ENCODE measurements around the gene BANK1.

BANK1 gene

GRCh38 chr4:101818362-101818761, 27.8 kb downstream of the BANK1 start:
- DNase-seq = no peak

DNA sequence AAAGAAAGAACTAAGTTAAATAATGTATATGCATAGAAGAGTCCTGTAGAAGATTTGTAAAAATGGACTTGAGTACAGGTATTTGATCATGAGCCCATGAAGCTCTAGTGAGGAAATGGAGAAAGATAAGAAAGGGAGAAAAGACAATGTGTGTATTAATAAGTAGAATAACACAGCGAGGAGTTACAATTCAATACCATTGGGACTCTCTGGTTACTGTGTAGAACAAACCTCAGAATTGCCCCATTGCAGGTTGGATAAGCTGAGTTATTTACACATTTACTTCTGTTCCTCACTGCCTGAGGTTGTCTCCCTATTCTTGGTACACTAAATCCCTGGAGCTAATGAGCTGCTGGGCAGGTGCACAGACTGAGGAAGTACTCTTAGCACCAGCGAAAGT, 33.3 kb downstream of the BANK1 start:
- DNase-seq = no peak

DNA sequence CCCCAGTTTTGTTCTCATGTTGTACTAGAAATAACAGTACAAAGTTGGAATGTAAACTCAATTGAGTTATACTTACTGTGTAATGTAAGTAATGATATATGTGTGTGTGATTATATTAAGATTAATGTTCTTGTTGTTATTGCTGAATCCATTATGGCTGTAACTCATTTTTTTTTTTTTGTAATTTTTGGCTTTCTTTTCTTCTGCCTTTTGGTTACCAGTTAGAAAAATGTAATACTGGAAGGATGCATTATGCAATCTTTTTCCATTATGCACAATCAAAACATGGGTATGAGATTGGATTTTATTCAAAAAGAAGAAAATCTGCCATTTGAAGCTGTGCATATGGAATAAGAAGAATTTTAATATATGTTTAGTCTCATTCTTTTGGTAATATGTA, 34.0 kb downstream of the BANK1 start:
- DNase-seq = no peak

GRCh38 chr4:101825953-101826352, 35.4 kb downstream of the BANK1 start:
- no peak for DNase-seq

DNA sequence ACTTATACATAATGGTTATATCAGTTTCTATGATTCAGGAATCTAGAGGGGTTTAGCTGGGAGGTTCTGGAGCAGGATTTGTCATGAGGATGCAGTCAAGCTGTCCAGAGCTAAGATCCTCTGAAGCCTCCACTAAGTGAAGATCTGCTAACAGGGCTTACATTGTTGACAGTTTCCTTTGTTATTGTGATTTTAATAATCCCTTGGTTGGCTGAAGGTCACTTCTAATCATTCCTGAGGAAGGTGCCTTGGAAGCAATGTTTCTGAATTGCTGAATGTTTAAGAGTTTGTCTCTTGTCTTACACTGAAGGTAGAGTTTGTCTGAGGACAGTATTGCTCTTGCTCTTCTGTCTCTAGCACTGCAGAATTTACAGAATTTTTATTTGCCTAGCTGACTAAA, 41.3 kb downstream of the BANK1 start:
- DNase-seq = no peak

GRCh38 chr4:101833480-101833879, 43.0 kb downstream of the BANK1 start:
- no peak for DNase-seq

GRCh38 chr4:101835121-101835904, 44.8 kb downstream of the BANK1 start:
- no peak for DNase-seq

GRCh38 chr4:101843054-101843453, 52.5 kb downstream of the BANK1 start:
- DNase-seq = no peak

DNA sequence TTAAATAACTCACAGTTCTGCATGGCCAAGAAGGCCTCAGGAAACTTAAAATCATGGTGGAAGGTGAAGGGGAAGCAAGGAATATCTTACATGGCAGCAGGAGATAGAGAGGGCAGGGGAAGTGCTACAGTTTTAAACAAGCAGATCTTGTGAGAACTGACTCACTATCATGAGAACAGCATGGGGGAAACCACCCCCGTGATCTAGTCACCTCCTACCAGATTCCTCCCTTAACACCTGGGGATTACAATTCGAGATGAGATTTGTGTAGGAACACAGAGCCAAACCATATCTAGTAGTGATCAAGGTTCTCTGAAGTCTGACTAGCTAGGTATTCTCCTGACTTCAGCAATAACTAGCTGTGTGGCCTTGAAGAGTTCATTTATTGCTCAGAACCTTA, 56.0 kb downstream of the BANK1 start:
- DNase-seq = no peak

DNA sequence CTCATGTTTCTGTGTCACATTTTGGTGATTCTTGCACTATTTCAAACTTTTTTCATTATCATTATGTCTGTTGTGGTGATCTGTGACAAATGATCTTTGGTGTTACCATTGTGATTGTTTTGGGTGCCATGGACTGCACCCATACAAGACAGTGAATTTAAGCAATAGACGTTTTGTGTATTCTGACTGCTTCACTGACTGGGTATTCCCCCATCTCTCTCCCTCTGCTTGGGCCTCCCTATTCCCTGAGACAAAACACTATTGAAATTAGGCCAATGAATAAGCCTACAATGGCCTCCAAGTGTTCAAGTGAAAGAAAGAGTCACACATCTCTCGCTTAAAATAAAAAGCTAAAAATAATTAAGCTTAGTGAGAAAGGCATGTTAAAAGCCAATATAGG, 60.2 kb downstream of the BANK1 start:
- no peak for DNase-seq

GRCh38 chr4:101851672-101852071, 61.1 kb downstream of the BANK1 start:
- DNase-seq = no peak

- no peak for DNase-seq
These were observed 62.5 kb downstream of the BANK1 start for GRCh38 chr4:101853028-101853427.

GRCh38 chr4:101853691-101854090, 63.2 kb downstream of the BANK1 start:
- no peak for DNase-seq

GRCh38 chr4:101855239-101855638, 64.7 kb downstream of the BANK1 start:
- DNase-seq = no peak

- no peak for DNase-seq
These were observed 65.6 kb downstream of the BANK1 start for GRCh38 chr4:101856149-101856548.

DNA sequence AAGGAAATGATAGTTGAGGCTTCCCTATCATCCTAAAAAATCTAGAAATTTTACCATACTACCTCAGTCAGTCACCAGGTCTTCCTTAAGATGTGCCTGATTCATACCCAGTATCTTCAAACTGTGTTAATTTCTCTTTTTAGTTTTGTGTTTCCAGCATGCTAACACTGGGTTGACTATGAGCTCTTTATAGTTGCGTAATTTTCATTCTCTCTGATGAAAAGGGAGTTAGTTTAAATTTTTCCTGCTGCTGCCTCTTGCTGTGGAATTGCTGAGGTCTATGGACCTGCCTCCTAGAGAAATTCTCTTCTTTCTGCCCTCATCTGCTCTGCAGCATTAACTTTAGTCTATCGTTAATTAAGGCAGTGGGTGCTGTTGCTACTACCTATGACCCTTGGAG, 66.6 kb downstream of the BANK1 start:
- no peak for DNase-seq

DNA sequence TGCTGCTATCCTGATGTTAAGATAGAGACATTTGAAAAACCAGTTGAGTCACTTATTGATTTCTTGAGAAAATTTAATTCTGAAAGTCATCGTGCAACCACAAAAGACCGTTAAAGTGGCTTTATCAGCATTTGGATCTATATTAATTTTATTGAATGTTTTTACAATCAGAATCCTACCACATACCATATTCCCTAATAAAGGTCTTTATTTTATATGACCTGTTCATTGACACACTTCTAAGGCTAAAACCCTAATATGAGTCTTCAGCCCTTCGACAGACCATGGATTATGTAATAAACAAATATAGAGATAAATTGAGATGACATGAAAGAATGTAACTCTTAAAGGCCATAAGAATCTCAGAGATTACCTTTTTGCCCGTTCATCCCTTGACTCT, 68.1 kb downstream of the BANK1 start:
- DNase-seq = no peak

DNA sequence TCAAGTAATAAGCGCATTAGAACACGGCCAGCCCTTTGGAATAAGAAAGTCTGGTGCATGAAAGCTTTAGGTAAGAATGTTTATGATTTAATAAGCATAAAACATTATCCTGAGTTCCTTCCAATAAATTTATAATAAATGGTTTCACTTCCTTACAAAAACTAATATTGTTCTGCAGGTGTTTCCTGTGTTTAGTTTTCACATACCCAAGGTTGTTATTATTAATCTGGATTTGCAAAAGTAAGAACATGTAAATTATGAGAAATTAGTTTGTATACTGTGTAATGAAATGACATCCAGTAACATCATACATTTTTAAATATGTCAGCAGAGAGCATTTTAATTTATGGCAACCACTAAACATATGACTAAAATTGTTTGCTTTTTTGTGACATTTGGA, 72.1 kb downstream of the BANK1 start:
- no peak for DNase-seq

GRCh38 chr4:101864660-101865059, 74.1 kb downstream of the BANK1 start:
- DNase-seq = no peak

GRCh38 chr4:101865501-101866062, 75.1 kb downstream of the BANK1 start:
- no peak for DNase-seq

DNA sequence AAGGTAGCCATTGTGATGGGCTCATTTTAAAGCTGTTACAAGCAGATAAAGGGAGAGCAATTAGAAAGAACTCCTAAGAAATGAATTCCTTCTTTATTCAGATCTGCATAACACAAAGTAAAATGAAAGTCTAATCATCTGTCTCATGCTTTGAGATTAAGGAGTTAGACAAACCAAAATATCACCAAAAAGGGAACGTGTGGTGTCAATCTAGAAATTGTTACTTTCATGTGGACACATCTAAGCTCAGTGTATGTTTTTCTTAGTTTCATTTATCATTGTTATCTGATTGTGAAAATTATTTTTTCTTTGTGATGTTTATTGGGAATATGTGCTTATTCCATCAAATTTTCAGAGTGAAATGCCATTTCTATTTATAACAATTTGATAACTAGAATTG, 80.3 kb downstream of the BANK1 start:
- no peak for DNase-seq

- no peak for DNase-seq
These were observed 81.6 kb downstream of the BANK1 start for GRCh38 chr4:101871962-101872676.

DNA sequence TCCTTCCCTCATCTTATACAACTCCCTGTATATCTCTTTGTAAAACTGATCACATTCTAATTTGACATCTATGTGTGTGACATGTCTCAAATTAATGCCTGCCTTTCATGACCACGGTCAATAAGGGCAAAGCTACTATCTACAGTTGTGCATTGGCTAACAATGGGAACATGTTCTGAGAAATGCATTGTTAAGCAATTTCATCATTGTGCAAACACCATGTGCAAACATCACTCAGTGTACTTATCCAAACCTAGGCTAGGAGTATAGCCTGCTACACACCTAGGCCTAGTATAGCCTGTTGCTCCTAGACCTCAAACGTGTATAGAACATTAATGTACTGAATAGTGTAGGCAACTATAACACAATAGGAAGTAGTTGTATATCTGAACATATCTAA, 95.0 kb downstream of the BANK1 start:
- DNase-seq = no peak

DNA sequence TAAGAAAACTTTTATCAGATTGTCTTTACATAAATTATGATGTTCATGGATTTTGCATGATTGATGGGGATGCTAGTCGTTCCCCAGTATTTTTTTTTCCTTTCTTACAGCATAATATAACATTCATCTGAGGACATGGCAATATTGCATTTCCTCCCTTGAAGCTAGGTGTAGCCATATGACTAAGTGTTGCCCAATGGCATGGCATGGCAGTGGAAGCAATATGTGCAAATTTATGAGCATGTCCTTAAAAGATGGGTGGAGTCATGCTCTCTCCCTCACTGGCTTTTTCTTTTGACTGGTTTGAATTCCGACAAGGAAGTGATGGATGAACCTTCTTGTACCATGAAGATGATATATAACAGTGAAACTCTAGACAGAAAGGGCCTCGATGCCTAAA, 96.3 kb downstream of the BANK1 start:
- no peak for DNase-seq
